SH-SY5Y (cell line): ENCODE data around the gene GP2.

Experiments
- GATA2 ChIP-seq: IDR thresholded peaks from 2 replicates; pipeline ENCODE4 v1.6.1; 2011; ENCODE audit warnings: mild to moderate bottlenecking, low read depth, low read length
- GATA3 ChIP-seq: IDR thresholded peaks from 2 replicates; pipeline ENCODE4 v1.6.1; 2011; ENCODE audit warnings: low read depth, mild to moderate bottlenecking, low read length, moderate library complexity

- TF ChIP-seq GATA3: no peak
- TF ChIP-seq GATA2: no peak
Observed at GRCh38 chr16:20352615-20353014, 25.3 kb upstream of the GP2 start, which contains the start of gene UMOD.
